D721Med (cell line): ENCODE results near the gene TSNAX.

Experiments
- DNase-seq: peaks from one replicate; pipeline ENCODE4 v3.0.0; 2011; ENCODE audit warnings: low spot score; ENCODE audit not compliant: insufficient read length
- FAIRE-seq: peaks from 2 replicates; lab custom pipeline; 2011; peaks lifted over from hg19 to GRCh38; lab: Jason Lieb, UNC
- TF ChIP-seq, protein P1 (sequence below): IDR thresholded peaks from 2 replicates; pipeline ENCODE4 v1.5.1; 2012; ENCODE audit warnings: mild to moderate bottlenecking, control low read depth; ENCODE audit not compliant: insufficient read depth; ENCODE audit errors: missing control alignments

TSNAX gene, protein sequence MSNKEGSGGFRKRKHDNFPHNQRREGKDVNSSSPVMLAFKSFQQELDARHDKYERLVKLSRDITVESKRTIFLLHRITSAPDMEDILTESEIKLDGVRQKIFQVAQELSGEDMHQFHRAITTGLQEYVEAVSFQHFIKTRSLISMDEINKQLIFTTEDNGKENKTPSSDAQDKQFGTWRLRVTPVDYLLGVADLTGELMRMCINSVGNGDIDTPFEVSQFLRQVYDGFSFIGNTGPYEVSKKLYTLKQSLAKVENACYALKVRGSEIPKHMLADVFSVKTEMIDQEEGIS

DNA sequence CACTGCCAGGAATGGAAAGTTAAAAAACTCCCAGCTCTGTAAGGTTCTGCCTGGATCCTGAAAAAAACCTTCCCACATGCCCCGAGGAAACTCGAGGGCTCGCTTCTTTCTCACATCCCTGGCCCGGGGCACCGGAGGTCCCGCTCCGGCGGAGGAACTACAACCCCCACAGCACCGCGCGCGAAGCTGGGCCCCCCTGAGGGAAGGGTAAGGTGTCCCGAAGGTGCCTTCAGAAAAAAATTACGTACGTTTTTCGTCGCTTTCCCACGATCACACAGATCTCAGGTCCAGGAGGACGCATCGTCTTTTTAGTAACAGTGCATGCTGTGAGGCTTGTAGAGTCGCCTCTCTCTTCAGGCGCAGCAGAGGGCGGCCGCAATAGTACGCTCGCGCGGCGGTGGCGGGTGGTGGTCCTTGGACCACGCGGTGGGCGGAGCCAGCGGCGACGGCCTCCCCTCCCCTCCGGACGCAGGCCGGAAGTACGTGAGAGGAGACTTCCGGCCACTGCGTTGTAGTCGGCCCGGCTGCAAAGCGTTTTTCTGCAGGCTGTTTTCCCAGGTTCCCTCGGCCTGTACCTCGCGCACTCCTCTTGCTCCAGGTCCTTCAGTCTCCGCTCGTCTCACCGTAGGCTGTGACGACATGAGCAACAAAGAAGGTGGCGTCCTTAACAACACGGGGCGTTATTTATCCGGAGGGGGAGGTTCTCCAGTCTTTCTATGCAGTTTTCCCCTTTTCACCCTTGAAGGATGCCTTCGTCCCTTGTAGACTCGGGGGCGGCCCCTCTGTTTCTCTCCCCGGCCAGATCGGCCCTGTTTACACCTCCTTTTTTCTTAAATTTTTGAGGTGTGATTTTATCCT is at the start of gene TSNAX:
Gene TSNAX, plus strand, starts transcription at position 498 of the 858 bp plus-strand sequence. Its CDS starts 142 bp downstream, at position 640.
- TF ChIP-seq, protein P1, sequence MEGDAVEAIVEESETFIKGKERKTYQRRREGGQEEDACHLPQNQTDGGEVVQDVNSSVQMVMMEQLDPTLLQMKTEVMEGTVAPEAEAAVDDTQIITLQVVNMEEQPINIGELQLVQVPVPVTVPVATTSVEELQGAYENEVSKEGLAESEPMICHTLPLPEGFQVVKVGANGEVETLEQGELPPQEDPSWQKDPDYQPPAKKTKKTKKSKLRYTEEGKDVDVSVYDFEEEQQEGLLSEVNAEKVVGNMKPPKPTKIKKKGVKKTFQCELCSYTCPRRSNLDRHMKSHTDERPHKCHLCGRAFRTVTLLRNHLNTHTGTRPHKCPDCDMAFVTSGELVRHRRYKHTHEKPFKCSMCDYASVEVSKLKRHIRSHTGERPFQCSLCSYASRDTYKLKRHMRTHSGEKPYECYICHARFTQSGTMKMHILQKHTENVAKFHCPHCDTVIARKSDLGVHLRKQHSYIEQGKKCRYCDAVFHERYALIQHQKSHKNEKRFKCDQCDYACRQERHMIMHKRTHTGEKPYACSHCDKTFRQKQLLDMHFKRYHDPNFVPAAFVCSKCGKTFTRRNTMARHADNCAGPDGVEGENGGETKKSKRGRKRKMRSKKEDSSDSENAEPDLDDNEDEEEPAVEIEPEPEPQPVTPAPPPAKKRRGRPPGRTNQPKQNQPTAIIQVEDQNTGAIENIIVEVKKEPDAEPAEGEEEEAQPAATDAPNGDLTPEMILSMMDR = no peak
- FAIRE-seq (peak; percentile 80), DNase-seq (peak; percentile 70)

GRCh38 chr1:231478811-231479210 is 49.7 kb upstream of the TSNAX start:
- TF ChIP-seq, protein P1 = no peak
- DNase-seq = no peak
- no peak for FAIRE-seq

DNA sequence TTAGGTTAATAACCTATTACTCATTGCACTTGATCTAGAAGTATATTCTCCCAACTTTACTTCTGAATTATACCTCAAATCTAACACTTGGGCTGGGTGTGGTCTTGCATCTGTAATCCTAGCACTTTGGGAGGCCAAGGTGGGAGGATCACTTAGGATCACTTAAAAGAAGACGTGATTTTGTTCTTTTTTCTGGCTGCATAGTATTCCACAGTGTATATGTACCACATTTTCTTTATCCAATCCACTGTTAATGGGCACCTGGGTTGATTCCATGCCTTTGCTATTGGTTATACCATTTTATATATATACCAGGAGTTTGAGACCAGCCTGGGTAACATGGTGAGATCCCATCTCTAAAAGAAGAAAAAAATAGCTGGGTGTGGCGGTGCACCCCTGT is 48.5 kb upstream of the TSNAX start:
- FAIRE-seq = no peak
- TF ChIP-seq, protein P1 = no peak
- DNase-seq = no peak

DNA sequence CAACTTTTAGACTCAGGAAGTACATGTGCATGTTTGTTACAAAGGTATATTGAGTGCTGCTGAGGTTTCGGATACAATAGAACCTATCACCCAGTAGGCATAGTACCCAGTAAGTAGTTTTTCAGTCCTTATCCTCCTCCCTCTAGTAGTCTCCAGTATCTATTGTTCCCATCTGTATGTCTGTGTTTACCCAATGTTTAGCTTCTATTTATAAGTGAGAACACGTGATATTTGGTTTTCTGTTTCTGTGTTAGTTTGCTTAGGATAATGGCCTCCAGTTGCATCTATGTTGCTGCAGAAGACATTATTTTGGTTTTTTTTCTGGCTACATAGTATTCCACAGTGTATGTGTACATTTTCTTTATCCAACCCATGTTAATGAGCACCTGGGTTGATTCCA is 47.2 kb upstream of the TSNAX start:
- FAIRE-seq (no peak), DNase-seq (no peak)
- TF ChIP-seq, protein P1 = no peak

DNA sequence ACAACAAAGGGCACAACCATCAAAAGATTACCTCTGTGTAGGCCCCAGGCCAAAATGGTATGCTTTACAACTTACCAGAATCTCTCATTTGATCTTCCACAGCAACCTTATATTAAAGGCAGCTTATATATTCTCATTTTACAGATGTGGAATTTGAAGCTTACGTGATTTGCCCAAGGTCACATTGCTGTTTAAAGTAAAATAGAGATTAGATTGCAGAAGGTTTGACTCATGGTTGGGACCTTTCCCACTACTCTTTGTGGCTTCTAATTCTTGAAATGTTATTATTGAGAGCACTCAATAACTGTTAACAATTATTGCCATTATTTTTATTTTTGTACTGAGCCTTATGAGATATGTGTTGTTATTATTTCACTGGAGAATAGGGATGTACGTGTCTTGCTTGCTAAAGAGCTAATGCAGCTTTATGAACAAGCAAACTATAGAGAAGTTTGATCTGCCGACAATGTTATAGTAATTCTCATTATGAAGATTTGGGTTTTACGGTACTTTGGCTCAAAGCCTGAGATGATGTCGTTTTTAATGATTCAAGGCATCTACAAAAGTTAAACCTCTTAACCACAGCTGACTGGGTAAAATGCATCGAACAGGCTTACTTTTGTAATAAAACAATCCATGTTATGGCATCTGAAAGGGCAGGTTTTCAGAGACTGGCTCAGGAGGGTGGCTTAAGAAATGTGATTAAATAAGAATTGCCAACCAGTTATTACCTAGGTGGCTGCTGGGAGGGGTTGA is 43.3 kb upstream of the TSNAX start:
- FAIRE-seq (peak; percentile 73), DNase-seq (no peak)
- TF ChIP-seq, protein P1 = no peak

GRCh38 chr1:231487019-231487418 is 41.5 kb upstream of the TSNAX start:
- peak; percentile 77 for FAIRE-seq
- DNase-seq = no peak
- TF ChIP-seq, protein P1 = no peak
